BLaER1 (cell line): ENCODE measurements around the gene ZFAND2A.
A peak's percentile ranks its signal among the peaks of the same experiment; 100 is the strongest.
"Not testable (repeated sequence)": the region's sequence is repeated elsewhere in the genome, so short reads cannot be mapped to it uniquely, and the experiment has no call there.

ENCODE experiments used
- H3K27ac ChIP-seq: shearing (Covaris generic); formaldehyde crosslinking; 2 replicates; pipeline ENCODE4 v1.8.1; 2022
- H3K27me3 ChIP-seq: shearing (Covaris generic); formaldehyde crosslinking; 2 replicates; pipeline ENCODE4 v1.8.1; 2022
- H3K36me3 ChIP-seq: shearing (Covaris generic); formaldehyde crosslinking; 2 replicates; pipeline ENCODE4 v1.8.1; 2022
- H3K4me1 ChIP-seq: shearing (Covaris generic); formaldehyde crosslinking; 2 replicates; pipeline ENCODE4 v1.8.1; 2022
- H3K4me2 ChIP-seq: shearing (Covaris generic); formaldehyde crosslinking; 2 replicates; pipeline ENCODE4 v1.8.1; 2022
- H3K4me3 ChIP-seq: shearing (Covaris generic); formaldehyde crosslinking; 2 replicates; pipeline ENCODE4 v1.8.1; 2022
- H3K9ac ChIP-seq: shearing (Covaris generic); formaldehyde crosslinking; 2 replicates; pipeline ENCODE4 v1.8.1; 2022
- H3K9me3 ChIP-seq: shearing (Covaris generic); formaldehyde crosslinking; 2 replicates; pipeline ENCODE4 v1.8.1; 2022
- H4K20me1 ChIP-seq: shearing (Covaris generic); formaldehyde crosslinking; 2 replicates; pipeline ENCODE4 v1.8.1; 2022
- Cebpa-rat ChIP-seq: shearing (Covaris generic); IDR thresholded peaks from 2 replicates; pipeline ENCODE4 v1.8.1; 2022

The ZFAND2A gene

DNA sequence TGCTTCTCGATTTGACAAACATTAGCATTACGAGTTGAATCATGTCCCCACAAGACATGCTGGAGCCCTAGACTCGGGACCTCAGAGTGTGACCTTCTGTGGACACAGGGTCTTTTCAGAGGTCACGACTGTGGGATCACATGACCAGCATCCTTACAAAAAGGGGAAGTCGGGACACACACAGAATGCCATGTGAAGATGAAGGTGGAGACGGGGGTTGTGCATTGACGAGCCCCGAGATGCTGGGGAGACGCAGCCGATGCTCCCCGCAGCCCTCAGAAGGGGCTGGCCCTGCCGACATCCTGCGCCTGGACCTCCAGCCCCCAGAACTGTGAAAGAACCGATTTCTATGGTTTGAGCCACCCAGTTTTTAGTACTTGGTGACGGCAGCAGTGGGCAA is 7.5 kb downstream of the ZFAND2A start:
- H3K27ac ChIP-seq: no peak overlapping the region
- H3K9me3 ChIP-seq: no peaks in the 10 kb centered on the region
- no peaks in the 10 kb centered on the region for H3K27me3 ChIP-seq
- no peaks in the 10 kb centered on the region for H4K20me1 ChIP-seq
- H3K4me2 ChIP-seq: no peak overlapping the region
- H3K36me3 ChIP-seq: peaks cover 82% of the 10 kb centered on the region
- H3K9ac ChIP-seq: no peak overlapping the region
- no peak for TF ChIP-seq Cebpa-rat
- H3K4me3 ChIP-seq: no peak overlapping the region
- no peaks in the 10 kb centered on the region for H3K4me1 ChIP-seq

DNA sequence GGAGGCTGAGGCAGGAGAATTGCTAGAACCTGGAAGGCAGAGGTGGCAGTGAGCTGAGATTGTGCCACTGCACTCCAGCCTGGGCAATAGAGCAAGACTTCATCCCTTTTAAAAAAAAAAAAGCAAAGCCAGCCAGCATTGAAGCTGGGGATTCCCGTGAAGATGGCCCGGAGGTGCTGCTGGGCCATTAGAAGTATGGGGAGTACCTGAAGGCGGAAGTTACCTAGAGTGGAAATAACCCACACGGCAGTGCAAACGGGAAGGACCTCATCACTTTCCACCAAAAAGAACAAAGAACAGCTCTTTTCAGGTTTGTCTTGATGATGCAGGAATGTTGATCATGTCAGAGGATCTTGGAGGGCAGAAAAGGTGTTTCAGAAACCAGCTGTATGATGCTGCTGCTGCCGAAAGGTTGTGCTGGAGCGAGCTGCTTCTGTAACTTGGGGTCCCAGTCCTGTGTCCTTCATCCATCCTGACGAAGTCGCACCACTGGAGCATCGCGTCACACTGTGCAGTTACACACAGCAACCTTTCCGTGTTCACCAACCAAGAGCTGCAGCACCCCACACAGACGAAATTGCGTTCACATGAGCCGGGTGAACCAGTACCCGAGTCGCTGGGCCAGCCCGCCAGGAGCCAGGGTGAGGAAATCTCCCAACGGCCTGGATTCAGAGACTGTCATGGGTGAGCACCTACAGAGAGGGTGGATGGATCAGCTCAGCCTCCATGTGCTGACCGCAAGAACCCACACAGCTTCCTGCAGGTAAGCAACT is 8.2 kb downstream of the ZFAND2A start:
- no peaks in the 10 kb centered on the region for H4K20me1 ChIP-seq
- no peak overlapping the region for H3K4me3 ChIP-seq
- H3K27ac ChIP-seq: no peak overlapping the region
- H3K9me3 ChIP-seq: no peaks in the 10 kb centered on the region
- no peaks in the 10 kb centered on the region for H3K27me3 ChIP-seq
- TF ChIP-seq Cebpa-rat: no peak
- no peak overlapping the region for H3K9ac ChIP-seq
- H3K4me2 ChIP-seq: no peak overlapping the region
- H3K4me1 ChIP-seq: no peaks in the 10 kb centered on the region
- H3K36me3 ChIP-seq: peaks cover 76% of the 10 kb centered on the region

DNA sequence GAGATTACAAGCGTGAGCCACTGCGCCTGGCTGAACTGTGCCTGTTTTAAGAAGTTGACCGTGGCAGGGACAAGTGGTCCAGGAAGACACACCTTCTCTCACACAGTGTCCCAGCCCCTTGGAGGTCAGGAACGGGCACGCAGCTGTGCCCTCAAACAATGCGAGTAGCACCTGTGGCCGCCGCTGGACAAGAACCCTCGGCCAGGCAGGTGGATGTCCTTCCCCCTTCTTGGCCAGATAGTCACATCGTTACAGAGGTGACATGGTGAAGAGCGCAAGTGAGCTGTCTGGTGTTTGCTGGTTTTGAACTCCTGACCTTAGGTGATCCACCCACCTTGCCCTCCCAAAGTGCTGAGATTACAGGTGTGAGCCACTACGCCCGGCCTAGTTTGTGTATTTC is 8.8 kb downstream of the ZFAND2A start:
- Histone ChIP-seq H3K9me3 (no peaks in the 10 kb centered on the region), H3K27ac (no peak overlapping the region), H4K20me1 (no peaks in the 10 kb centered on the region), H3K4me2 (no peak overlapping the region), H3K4me1 (no peaks in the 10 kb centered on the region), H3K27me3 (no peaks in the 10 kb centered on the region), H3K36me3 (peaks cover 70% of the 10 kb centered on the region), H3K9ac (no peak overlapping the region), H3K4me3 (no peak overlapping the region)
- TF ChIP-seq Cebpa-rat: no peak

DNA sequence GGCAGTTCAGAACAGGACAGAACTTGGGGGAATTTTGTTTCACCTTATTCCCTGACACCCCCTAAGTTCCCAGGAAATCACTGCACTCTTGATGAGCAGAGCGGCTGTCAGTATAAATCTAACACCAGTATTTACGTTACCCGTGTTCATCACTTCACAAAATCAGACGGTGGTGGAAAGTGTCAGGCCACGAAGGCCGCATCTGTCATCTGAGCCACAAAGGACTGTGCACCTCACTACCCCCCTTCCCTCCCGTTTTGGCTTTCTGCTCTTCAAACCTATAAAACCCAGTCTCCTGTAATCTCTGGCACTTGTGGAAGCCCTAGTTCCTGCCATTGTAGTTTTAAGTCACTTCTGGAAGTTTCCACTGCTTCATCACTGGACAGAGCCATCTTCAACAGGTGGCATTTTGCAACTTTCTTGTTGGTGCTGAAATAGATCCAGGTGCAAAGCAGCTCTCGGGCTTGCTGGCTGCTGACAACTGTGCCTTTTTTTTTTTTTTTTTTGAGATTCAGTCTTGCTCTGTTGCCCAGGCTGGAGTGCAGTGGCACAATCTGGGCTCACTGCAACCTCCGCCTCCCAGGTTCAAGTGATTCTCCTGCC is 9.5 kb downstream of the ZFAND2A start:
- peaks cover 65% of the 10 kb centered on the region for H3K36me3 ChIP-seq
- no peak overlapping the region for H3K9ac ChIP-seq
- H3K27ac ChIP-seq: no peak overlapping the region
- H3K27me3 ChIP-seq: no peaks in the 10 kb centered on the region
- no peak overlapping the region for H3K4me3 ChIP-seq
- no peaks in the 10 kb centered on the region for H3K4me1 ChIP-seq
- no peaks in the 10 kb centered on the region for H4K20me1 ChIP-seq
- H3K4me2 ChIP-seq: no peak overlapping the region
- no peaks in the 10 kb centered on the region for H3K9me3 ChIP-seq
- no peak for TF ChIP-seq Cebpa-rat

DNA sequence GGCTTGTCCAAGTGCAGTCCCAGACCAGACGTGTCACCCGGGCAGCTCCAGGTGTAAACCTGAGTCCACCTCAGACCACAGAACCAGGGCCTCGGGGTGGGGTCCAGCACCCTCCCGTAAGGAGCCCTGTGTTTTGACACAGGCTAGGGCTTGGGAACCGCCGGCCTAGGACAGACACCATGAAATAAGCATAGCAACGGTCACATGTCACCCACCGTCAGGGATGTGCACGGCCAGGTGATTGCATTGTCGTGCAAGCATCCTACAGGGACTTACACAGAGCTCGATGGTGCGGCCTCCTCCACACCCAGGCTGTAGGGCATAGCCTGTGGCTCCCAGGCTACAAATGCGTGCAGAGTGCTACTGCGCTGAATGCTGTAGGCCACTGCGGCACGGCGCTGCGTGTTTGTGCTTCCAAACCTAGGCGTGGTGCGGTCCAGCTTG is 10.6 kb downstream of the ZFAND2A start:
- no peaks in the 10 kb centered on the region for H3K27me3 ChIP-seq
- no peak overlapping the region for H3K4me3 ChIP-seq
- H3K9me3 ChIP-seq: no peaks in the 10 kb centered on the region
- peaks cover 54% of the 10 kb centered on the region for H3K36me3 ChIP-seq
- no peak for TF ChIP-seq Cebpa-rat
- no peak overlapping the region for H3K27ac ChIP-seq
- H3K9ac ChIP-seq: no peak overlapping the region
- H4K20me1 ChIP-seq: no peaks in the 10 kb centered on the region
- H3K4me2 ChIP-seq: no peak overlapping the region
- H3K4me1 ChIP-seq: peaks cover 2% of the 10 kb centered on the region; the same call in 1 of the 2 replicates

DNA sequence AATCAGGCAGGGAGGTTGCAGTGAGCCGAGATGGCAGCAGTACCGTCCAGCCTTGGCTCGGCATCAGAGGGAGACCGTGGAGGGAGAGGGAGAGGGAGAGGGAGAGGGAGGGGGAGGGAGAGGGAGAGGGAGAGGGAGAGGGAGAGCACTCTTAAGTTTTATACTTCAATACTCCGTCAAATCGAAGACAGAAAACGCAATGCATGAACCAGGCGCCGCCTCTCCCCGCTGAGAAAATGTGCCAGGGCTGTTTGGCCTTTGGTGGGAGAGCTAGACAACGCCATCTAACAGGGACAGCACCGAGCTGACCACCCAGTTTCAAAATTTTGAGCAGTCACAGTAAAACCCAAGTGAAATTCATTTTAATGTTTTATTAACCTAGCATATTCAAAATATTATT is 12.1 kb downstream of the ZFAND2A start:
- not testable (repeated sequence) for H3K4me3 ChIP-seq, H4K20me1 ChIP-seq, H3K27ac ChIP-seq, H3K4me1 ChIP-seq, H3K9me3 ChIP-seq, H3K27me3 ChIP-seq, H3K9ac ChIP-seq, H3K4me2 ChIP-seq
- H3K36me3 ChIP-seq: peaks cover 39% of the 10 kb centered on the region

DNA sequence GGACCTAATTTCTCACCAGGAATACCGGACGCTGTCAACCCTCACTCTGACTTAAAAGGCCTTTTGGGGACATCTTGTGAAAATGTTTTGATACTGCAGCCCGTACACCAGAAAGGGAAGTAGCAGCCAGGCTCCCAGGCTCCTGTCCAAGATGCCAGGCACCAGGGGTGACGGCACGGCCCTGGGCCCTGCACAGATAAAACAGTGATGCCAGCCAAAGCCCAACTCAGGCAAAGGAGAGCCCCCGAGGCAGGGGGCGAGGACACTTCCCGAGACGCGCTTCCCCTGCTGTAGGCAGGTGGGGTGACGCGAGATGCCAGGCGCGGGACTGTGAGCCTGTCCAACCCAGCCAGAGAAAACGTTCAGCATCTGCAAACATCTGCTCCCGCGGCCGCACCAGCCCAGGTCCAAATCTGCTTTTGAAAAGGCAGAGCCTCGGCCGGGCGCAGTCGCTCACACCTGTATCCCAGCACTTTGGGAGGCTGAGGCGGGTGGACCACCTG is 15.7 kb downstream of the ZFAND2A start:
- H3K4me3 ChIP-seq: no peak overlapping the region
- H3K9me3 ChIP-seq: no peaks in the 10 kb centered on the region
- TF ChIP-seq Cebpa-rat: no peak
- H3K4me1 ChIP-seq: peaks cover 34% of the 10 kb centered on the region
- no peaks in the 10 kb centered on the region for H4K20me1 ChIP-seq
- no peaks in the 10 kb centered on the region for H3K27me3 ChIP-seq
- H3K4me2 ChIP-seq: peak overlapping the region; percentile 37
- no peak overlapping the region for H3K9ac ChIP-seq
- H3K27ac ChIP-seq: no peak overlapping the region
- H3K36me3 ChIP-seq: 0 out of 2 replicates have a peak, but pooled peaks cover 3% of the 10 kb centered on the region

DNA sequence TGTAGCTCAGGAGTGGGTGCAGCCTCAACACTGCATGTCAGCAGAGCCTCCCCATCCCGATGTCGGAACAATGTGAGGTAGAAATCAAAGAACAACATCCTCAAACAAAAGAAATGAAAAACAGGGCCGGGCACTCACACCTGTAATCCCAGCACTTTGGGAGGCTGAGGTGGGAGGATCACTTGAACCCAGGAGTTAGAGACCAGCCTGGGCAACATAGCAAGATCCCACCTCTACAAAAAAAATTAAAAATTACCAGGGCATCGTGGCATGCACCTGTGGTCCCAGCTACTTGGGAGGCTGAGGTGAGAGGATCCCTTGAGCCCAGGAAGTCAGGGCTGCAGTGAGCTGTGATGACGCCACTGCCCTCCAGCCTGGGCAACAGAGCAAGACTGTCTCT is 17.0 kb downstream of the ZFAND2A start:
- H3K9ac ChIP-seq, H3K36me3 ChIP-seq, H3K4me2 ChIP-seq, H3K27me3 ChIP-seq, H4K20me1 ChIP-seq, H3K4me3 ChIP-seq, H3K9me3 ChIP-seq, H3K27ac ChIP-seq: not testable (repeated sequence)
- peaks cover 44% of the 10 kb centered on the region for H3K4me1 ChIP-seq

DNA sequence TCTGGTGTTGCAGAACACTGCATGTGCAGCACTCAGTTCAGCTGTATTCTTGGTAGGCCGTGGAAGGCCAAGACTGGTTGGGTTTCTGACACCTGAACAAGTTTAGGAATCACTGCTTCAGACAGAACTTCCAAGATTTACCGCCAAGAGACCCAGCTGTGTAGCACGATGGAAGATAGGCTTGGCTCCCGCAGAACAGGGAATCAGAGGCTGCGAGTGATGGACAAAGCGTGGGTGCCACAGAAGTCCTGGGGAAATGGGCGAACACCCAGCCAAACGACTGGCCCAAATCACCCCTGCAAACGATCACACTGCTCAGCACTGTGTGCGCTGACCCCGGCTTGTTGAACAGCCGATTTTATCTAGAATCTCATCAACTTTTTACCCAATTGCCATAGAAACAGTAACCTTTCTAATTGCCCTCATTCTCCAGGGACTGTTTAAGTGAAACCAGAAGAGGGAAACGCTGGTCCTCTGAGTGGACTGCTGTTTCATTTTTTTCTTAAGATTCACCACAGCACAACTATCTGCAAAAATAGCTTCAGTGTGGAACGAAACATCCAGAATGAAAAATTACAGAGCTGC is 17.9 kb downstream of the ZFAND2A start:
- H3K36me3 ChIP-seq: no peaks in the 10 kb centered on the region
- no peak for TF ChIP-seq Cebpa-rat

DNA sequence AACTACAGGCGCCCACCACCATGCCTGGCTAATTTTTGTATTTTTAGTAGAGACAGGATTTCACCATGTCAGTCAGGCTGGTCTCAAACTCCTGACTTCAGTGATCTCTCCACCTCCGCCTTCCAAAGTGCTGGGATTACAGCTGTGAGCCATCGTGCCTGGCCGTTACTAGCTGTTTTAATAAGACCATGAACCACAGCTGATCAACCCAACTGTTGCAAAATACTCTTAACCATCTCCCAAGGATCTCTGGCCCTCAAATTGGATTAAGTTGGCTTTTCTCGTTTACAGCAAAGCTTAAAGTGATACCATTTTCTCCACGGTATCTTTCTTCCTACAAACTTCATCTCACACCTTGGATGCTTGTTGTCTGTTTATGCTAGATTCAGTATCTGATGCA is 18.3 kb downstream of the ZFAND2A start:
- H3K4me1 ChIP-seq: peaks cover 54% of the 10 kb centered on the region
- no peak overlapping the region for H3K9ac ChIP-seq
- no peak overlapping the region for H3K27ac ChIP-seq
- no peaks in the 10 kb centered on the region for H3K36me3 ChIP-seq
- no peaks in the 10 kb centered on the region for H3K9me3 ChIP-seq
- no peaks in the 10 kb centered on the region for H3K27me3 ChIP-seq
- H4K20me1 ChIP-seq: no peaks in the 10 kb centered on the region
- no peak overlapping the region for H3K4me3 ChIP-seq
- TF ChIP-seq Cebpa-rat: no peak
- H3K4me2 ChIP-seq: no peak overlapping the region

More for the DNA sequence above, 17.9 kb downstream of the ZFAND2A start:
- no peak overlapping the region for H3K27ac ChIP-seq
- no peaks in the 10 kb centered on the region for H3K27me3 ChIP-seq
- no peak overlapping the region for H3K4me3 ChIP-seq
- H4K20me1 ChIP-seq: no peaks in the 10 kb centered on the region
- peaks cover 49% of the 10 kb centered on the region for H3K4me1 ChIP-seq
- no peak overlapping the region; the same call in 1 of the 2 replicates for H3K4me2 ChIP-seq
- H3K9ac ChIP-seq: no peak overlapping the region
- no peaks in the 10 kb centered on the region for H3K9me3 ChIP-seq
